ENCODE data around the gene CFAP97D1.

Gene CFAP97D1

DNA sequence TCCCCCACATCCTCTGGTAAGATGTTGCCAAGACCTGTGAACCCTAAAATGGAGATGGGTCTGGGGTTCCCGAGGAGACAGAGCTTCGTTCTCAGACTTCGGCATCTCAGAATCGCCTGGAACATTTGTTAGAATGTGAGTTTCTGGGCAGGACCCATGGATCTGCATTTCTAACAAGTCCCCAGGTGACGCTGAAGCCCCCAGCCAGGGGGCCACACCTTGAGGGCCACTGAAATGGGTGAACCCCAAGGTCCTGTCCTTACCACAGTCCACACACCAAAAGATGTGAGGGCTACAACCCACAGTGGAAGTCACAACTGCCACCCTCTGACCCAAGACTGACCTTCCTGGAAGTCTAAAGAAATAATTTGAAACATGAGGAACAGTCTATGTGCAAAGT, 38.7 kb downstream of the CFAP97D1 start:
- TF ChIP-seq, protein P1, sequence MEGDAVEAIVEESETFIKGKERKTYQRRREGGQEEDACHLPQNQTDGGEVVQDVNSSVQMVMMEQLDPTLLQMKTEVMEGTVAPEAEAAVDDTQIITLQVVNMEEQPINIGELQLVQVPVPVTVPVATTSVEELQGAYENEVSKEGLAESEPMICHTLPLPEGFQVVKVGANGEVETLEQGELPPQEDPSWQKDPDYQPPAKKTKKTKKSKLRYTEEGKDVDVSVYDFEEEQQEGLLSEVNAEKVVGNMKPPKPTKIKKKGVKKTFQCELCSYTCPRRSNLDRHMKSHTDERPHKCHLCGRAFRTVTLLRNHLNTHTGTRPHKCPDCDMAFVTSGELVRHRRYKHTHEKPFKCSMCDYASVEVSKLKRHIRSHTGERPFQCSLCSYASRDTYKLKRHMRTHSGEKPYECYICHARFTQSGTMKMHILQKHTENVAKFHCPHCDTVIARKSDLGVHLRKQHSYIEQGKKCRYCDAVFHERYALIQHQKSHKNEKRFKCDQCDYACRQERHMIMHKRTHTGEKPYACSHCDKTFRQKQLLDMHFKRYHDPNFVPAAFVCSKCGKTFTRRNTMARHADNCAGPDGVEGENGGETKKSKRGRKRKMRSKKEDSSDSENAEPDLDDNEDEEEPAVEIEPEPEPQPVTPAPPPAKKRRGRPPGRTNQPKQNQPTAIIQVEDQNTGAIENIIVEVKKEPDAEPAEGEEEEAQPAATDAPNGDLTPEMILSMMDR (IDR thresholded peaks at IDR 0.05; ENCODE audit: control insufficient read depth, extremely low read depth, insufficient read depth), result no peak
- H3K4me3 ChIP-seq (ENCODE audit: low read depth, low read length), result no peak overlapping the region
- no peak for DNase-seq (ENCODE audit: low read depth)

GRCh38 chr17:43820759-43821158, 40.5 kb downstream of the CFAP97D1 start:
- TF ChIP-seq, protein P1 (IDR thresholded peaks at IDR 0.05; ENCODE audit: control insufficient read depth, extremely low read depth, insufficient read depth), result no peak
- DNase-seq (ENCODE audit: low read depth), result no peak
- H3K4me3 ChIP-seq (ENCODE audit: low read depth, low read length), result no peak overlapping the region

GRCh38 chr17:43822570-43823190, 42.4 kb downstream of the CFAP97D1 start:
- DNase-seq (ENCODE audit: low read depth), result no peak
- TF ChIP-seq, protein P1 (IDR thresholded peaks at IDR 0.05; ENCODE audit: control insufficient read depth, extremely low read depth, insufficient read depth), result no peak
- H3K4me3 ChIP-seq (ENCODE audit: low read depth, low read length), result no peak overlapping the region

- TF ChIP-seq, protein P1 (IDR thresholded peaks at IDR 0.05; ENCODE audit: control insufficient read depth, extremely low read depth, insufficient read depth), result no peak
- DNase-seq (ENCODE audit: low read depth), result peak; percentile 90
- no peak overlapping the region for H3K4me3 ChIP-seq (ENCODE audit: low read depth, low read length)
Observed at GRCh38 chr17:43823350-43824084, 43.3 kb downstream of the CFAP97D1 start.

DNA sequence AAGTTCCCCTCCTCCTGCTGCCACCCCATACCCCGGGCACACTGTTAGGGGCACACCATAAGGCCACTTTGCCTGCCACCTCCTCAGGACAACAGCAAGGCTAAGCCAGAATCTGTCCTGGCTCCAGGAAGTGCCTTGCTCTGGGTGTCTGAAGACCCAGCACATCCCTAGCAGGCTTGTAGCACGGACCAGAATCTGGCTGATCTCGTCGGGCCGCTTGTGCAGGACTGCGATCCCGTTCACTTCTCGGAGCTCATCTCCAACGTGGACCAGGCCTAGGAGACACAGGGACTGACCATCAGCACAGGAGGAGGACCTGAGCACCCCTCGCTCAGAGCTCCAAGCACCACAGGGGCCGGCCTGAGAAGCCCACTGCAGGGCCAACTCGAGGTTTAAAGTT, 45.3 kb downstream of the CFAP97D1 start:
- TF ChIP-seq, protein P1 (IDR thresholded peaks at IDR 0.05; ENCODE audit: control insufficient read depth, extremely low read depth, insufficient read depth), result no peak
- no peak overlapping the region for H3K4me3 ChIP-seq (ENCODE audit: low read depth, low read length)
- no peak for DNase-seq (ENCODE audit: low read depth)

DNA sequence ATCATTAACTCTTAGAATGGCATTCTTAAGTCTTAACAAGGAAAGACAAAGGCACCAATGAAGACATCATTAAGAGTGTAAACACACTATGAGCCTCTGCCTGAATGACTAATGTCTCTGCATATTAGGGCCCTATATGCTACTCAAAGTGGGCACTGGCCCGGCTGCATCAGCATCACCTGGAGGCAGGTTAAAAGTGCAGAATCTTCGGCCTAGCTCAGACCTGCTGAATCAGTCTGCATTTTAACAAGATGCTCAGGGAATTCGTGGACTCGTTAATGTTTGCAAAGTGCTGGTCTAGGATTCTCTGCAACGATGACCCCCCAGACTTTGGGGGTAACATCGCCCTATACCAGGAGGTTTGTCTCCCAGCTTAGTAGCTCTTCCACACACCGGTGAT, 46.0 kb downstream of the CFAP97D1 start:
- no peak for DNase-seq (ENCODE audit: low read depth)
- TF ChIP-seq, protein P1 (IDR thresholded peaks at IDR 0.05; ENCODE audit: control insufficient read depth, extremely low read depth, insufficient read depth), result no peak

More for the DNA sequence above, 46.0 kb downstream of the CFAP97D1 start:
- no peak overlapping the region for H3K4me3 ChIP-seq (ENCODE audit: low read depth, low read length)

Data from LNCaP clone FGC (cell line).